Keratinocyte (primary cell): Measurements from ENCODE around the gene SLX4. TPM values are rescaled to one million over a fixed set of nuclear protein-coding genes. Genes with fewer than 3 reads are reported as not detected.

Source experiments
- DNase-seq: peaks from one replicate; pipeline ENCODE4 v3.0.0-alpha.2; 2011; ENCODE audit warnings: low read depth, missing footprints, low spot score
- FAIRE-seq: peaks from 2 replicates; lab custom pipeline; 2011; peaks lifted over from hg19 to GRCh38; lab: Jason Lieb, UNC
- H2AFZ ChIP-seq: 2 replicates; pipeline ENCODE4 v1.6.0; 2012; ENCODE audit warnings: low read length, control low read depth, inconsistent platforms; ENCODE audit not compliant: control insufficient read depth
- H3K27ac ChIP-seq: 2 replicates; pipeline ENCODE4 v1.5.1; 2011; ENCODE audit warnings: low read length; ENCODE audit not compliant: control insufficient read depth, insufficient read depth
- H3K27me3 ChIP-seq: 3 replicates; pipeline ENCODE4 v1.6.0; 2011; ENCODE audit warnings: low read length; ENCODE audit not compliant: control insufficient read depth, insufficient read depth; ENCODE audit errors: extremely low read depth
- H3K36me3 ChIP-seq, 2 experiments: 2 replicates in 1 of 2; 3 replicates in 1 of 2; pipeline ENCODE4 v1.5.1; 2011; ENCODE audit warnings: low read length in 2 of 2, mild to moderate bottlenecking in 1 of 2; ENCODE audit not compliant: control insufficient read depth in 2 of 2, insufficient read depth in 2 of 2; ENCODE audit errors: extremely low read depth in 1 of 2
- H3K4me1 ChIP-seq: 3 replicates; pipeline ENCODE4 v1.5.1; 2011; ENCODE audit warnings: low read length; ENCODE audit not compliant: control insufficient read depth, insufficient read depth; ENCODE audit errors: extremely low read depth
- H3K4me2 ChIP-seq: 3 replicates; pipeline ENCODE4 v1.6.0; 2011; ENCODE audit warnings: low read depth, low read length; ENCODE audit not compliant: control insufficient read depth, insufficient read depth; ENCODE audit errors: extremely low read depth
- H3K4me3 ChIP-seq, 3 experiments: fragments of 200-600 bp in 1 of 3; sonication (generic) in 1 of 3; 2 replicates in 2 of 3; 3 replicates in 1 of 3; pipeline ENCODE4 v1.5.1; 2011 to 2016; ENCODE audit warnings: low read length in 3 of 3, mild to moderate bottlenecking in 3 of 3, control low read depth in 2 of 3, inconsistent platforms in 1 of 3, low read depth in 1 of 3, mixed read lengths in 1 of 3, mixed run types in 1 of 3, moderate library complexity in 1 of 3; ENCODE audit not compliant: control insufficient read depth in 2 of 3, insufficient read depth in 2 of 3; ENCODE audit errors: extremely low read depth in 1 of 3
- H3K79me2 ChIP-seq: 2 replicates; pipeline ENCODE4 v1.6.0; 2012; ENCODE audit warnings: low read length; ENCODE audit not compliant: control insufficient read depth, insufficient read depth
- H3K9ac ChIP-seq: 3 replicates; pipeline ENCODE4 v1.6.0; 2011; ENCODE audit warnings: low read length; ENCODE audit not compliant: control insufficient read depth, insufficient read depth; ENCODE audit errors: extremely low read depth
- H3K9me1 ChIP-seq: 3 replicates; pipeline ENCODE4 v1.6.0; 2011; ENCODE audit warnings: low read length; ENCODE audit not compliant: control insufficient read depth, insufficient read depth; ENCODE audit errors: extremely low read depth
- H3K9me3 ChIP-seq: 2 replicates; pipeline ENCODE4 v1.5.1; 2012; ENCODE audit warnings: low read depth, low read length; ENCODE audit not compliant: control insufficient read depth
- H4K20me1 ChIP-seq: 3 replicates; pipeline ENCODE4 v1.6.0; 2011; ENCODE audit warnings: low read length; ENCODE audit not compliant: control insufficient read depth, insufficient read depth; ENCODE audit errors: extremely low read depth
- CTCF ChIP-seq, 3 experiments: IDR thresholded peaks in 1 of 3; conservative IDR thresholded peaks in 1 of 3; optimal IDR thresholded peaks in 1 of 3; 2 replicates in 2 of 3; 3 replicates in 1 of 3; pipeline versions ENCODE3 to v1.5.1; 2011; ENCODE audit warnings: low read length in 3 of 3, mild to moderate bottlenecking in 3 of 3, moderate library complexity in 2 of 3, control low read depth in 1 of 3, inconsistent platforms in 1 of 3; ENCODE audit not compliant: insufficient read depth in 2 of 3; ENCODE audit errors: extremely low read depth in 1 of 3
- EZH2 ChIP-seq: IDR thresholded peaks from one replicate; pipeline ENCODE4 v1.6.1; 2012; ENCODE audit warnings: inconsistent platforms, mild to moderate bottlenecking, low read length, moderate library complexity
- dilution Hi-C: fragments of 300-500 bp; cut with MboI; formaldehyde crosslinking; loops from one replicate; pipeline ENCODE4 v1.7.0; 2020; ENCODE audit warnings: low sequenced_read_pairs; ENCODE audit not compliant: extremely low pct_ligation_motif_present
- polyA plus RNA-seq, 5 experiments: library from polyadenylated mRNA; depleted of rRNA in 3 of 5; stranded (reverse) in 3 of 5; stranded (forward) in 1 of 5; unstranded in 1 of 5; fragments of >200 nt; gene quantifications; 1 replicate in 1 of 5; 2 replicates in 3 of 5; 3 replicates in 1 of 5; pipeline versions ENCODE4 v1.2.1 to v1.2.3, GENCODE V29; 2011 to 2012; ENCODE audit warnings: missing spikeins in 2 of 5, low read depth in 1 of 5, low replicate concordance in 1 of 5

Gene SLX4
- polyA plus RNA-seq, 1 donor (not counting 4 experiments of a cell fraction or from before 2014, with no cell fraction given), result 2.0 TPM

GRCh38 chr16:3646348-3646920, 35.0 kb upstream of the SLX4 start:
- H3K4me3 ChIP-seq, result no peak overlapping the region
- no peaks in the 10 kb centered on the region for H3K27me3 ChIP-seq
- TF ChIP-seq CTCF (optimal IDR thresholded peaks at IDR 0.05 in 1 of 3, IDR thresholded peaks at IDR 0.05 in 1 of 3, conservative IDR thresholded peaks at IDR 0.05 in 1 of 3; ENCODE audit: extremely low read depth in 1 of 3, insufficient read depth in 2 of 3, low read length in 3 of 3), result no peak
- TF ChIP-seq EZH2, result no peak
- H3K9ac ChIP-seq, result no peak overlapping the region
- H3K36me3 ChIP-seq, result peaks cover under 1 to 5% of the 10 kb centered on the region in 2 experiments
- H2AFZ ChIP-seq, result no peak overlapping the region
- H4K20me1 ChIP-seq, result no peaks in the 10 kb centered on the region
- no peaks in the 10 kb centered on the region for H3K9me1 ChIP-seq
- no peaks in the 10 kb centered on the region for H3K9me3 ChIP-seq
- dilution Hi-C loops, result no loop called here
- H3K79me2 ChIP-seq, result no peaks in the 10 kb centered on the region
- DNase-seq (no peak), FAIRE-seq (no peak)
- no peak overlapping the region for H3K4me2 ChIP-seq
- no peak overlapping the region for H3K27ac ChIP-seq
- peaks cover 11% of the 10 kb centered on the region for H3K4me1 ChIP-seq

DNA sequence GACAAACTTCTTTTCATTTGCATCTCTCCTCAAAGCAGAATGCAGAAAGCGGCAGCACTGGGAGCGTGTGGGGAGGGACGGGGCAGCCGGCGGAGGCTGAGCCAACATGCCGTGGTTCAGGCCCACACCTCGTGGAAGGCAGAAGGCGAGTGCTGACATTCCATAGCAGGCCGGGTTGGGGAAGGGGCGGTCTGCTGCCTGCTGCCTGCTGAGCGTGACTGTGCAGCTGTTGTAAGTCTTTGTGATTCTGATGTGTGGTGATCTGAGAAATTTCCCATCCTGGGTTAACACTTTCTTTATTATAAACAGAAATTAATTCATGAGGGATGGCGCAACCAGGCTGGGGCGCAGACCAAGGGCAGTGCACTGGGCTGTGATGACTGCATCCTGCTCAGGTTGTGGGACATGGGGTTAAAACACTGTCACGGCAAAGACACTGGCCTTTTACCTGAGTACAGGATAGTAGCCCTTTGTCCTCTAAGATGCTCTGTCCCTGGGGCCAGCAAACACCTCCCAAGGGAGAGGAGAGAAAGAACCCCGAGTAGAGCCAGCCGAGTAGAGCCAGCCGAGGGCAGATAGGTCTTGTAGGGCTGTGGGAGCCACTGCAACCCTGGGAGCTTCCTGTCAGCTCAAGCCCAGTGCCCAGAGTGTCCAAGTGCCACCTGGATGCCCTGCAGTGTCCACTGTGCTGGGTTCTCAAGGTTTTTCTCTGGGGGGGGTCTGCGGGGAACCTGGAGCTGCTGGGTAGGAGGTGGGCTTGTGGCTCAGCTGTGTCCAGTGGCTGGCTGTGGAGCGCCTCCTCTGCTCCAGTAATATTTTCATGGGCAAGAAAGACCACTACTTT, 34.3 kb upstream of the SLX4 start:
- Histone ChIP-seq H3K27ac (no peak overlapping the region), H2AFZ (no peak overlapping the region), H3K36me3 (peaks cover 0 to 6% of the 10 kb centered on the region in 2 experiments), H3K9me1 (no peaks in the 10 kb centered on the region), H3K4me2 (no peak overlapping the region), H3K4me1 (peaks cover 11% of the 10 kb centered on the region), H3K4me3 (no peak overlapping the region), H4K20me1 (no peaks in the 10 kb centered on the region), H3K9ac (no peak overlapping the region), H3K79me2 (no peaks in the 10 kb centered on the region), H3K27me3 (no peaks in the 10 kb centered on the region), H3K9me3 (no peaks in the 10 kb centered on the region)
- DNase-seq (no peak), FAIRE-seq (no peak)
- TF ChIP-seq EZH2 (no peak), CTCF (optimal IDR thresholded peaks at IDR 0.05 in 1 of 3, IDR thresholded peaks at IDR 0.05 in 1 of 3, conservative IDR thresholded peaks at IDR 0.05 in 1 of 3; ENCODE audit: extremely low read depth in 1 of 3, insufficient read depth in 2 of 3, low read length in 3 of 3) (no peak)
- dilution Hi-C loops, result no loop called here
